Tibial artery (tissue), 4 donors: ENCODE data around the gene GSG1L2.

Source experiments
- DNase-seq, 2 donors: peaks; one replicate each; pipeline ENCODE4 v3.0.0-alpha.2; 2019
- H3K27ac ChIP-seq, 2 donors: fragments of 200-600 bp; sonication (generic) in 1 of 2; 1 replicate in 1 of 2; 2 replicates in 1 of 2; pipeline ENCODE4 v1.5.1; 2018 to 2019; ENCODE audit warnings: mild to moderate bottlenecking in 1 of 2
- H3K27me3 ChIP-seq, 2 donors: fragments of 200-600 bp; sonication (generic) in 1 of 2; one replicate each; pipeline versions ENCODE4 v1.5.1 to v1.6.0; 2016 to 2019
- H3K36me3 ChIP-seq, 3 donors: fragments of 200-600 bp; sonication (generic) in 2 of 3; one replicate each; pipeline ENCODE4 v1.5.1; 2016 to 2019; ENCODE audit warnings: mild to moderate bottlenecking in 2 of 3
- H3K4me1 ChIP-seq, 4 donors: fragments of 200-600 bp; sonication (generic) in 2 of 4; 1 replicate in 3 of 4; 2 replicates in 1 of 4; pipeline ENCODE4 v1.5.1; 2016 to 2019
- H3K4me3 ChIP-seq, 2 donors: fragments of 200-600 bp; sonication (generic) in 1 of 2; 1 replicate in 1 of 2; 2 replicates in 1 of 2; pipeline ENCODE4 v1.5.1; 2018 to 2019; ENCODE audit warnings: mild to moderate bottlenecking in 2 of 2
- H3K9me3 ChIP-seq, 3 donors: fragments of 200-600 bp; sonication (generic) in 1 of 3; one replicate each; pipeline ENCODE4 v1.5.1; 2016 to 2019
- intact Hi-C: fragments of 100-400 bp; cut with DNase I; formaldehyde crosslinking; loops from one replicate; pipeline ENCODE4 v1.15.0; 2023; ENCODE audit warnings: low total_unique reads
- TF ChIP-seq, protein P1 (sequence below), 2 experiments: fragments of 200-600 bp in 1 of 2; fragments of 450-650 bp in 1 of 2; IDR thresholded peaks; one replicate each; pipeline ENCODE4 v1.5.1; 2017 to 2019; ENCODE audit warnings: antibody characterized with exemption in 2 of 2, mild to moderate bottlenecking in 1 of 2, moderate library complexity in 1 of 2

The GSG1L2 gene

DNA sequence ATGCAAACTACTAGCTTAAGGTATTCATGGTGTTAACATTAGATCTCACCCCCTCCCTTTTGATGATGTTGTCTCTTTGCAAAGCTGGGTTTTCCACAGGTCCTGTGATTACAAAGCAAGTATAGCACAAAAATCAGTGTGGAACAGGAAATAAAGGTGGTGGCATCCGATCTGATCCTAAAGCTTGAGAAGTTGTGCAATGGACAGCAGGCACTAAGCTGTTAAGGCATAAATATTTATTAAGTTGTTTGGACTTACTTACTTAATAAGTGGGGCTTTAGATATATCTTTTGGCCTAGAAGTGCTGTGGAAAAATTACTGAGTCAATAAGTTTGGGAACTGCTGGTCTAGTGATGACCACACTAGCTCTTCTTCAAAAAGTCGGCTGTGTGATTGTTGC, 8.8 kb upstream of the GSG1L2 start:
- intact Hi-C loops = no loop called here
- Histone ChIP-seq H3K27ac (no peak overlapping the region), H3K4me3 (no peak overlapping the region), H3K9me3 (no peaks in the 10 kb centered on the region), H3K36me3 (no peaks in the 10 kb centered on the region), H3K27me3 (peaks cover 0 to 3% of the 10 kb centered on the region in 2 donors), H3K4me1 (no peaks in the 10 kb centered on the region)
- TF ChIP-seq, protein P1, sequence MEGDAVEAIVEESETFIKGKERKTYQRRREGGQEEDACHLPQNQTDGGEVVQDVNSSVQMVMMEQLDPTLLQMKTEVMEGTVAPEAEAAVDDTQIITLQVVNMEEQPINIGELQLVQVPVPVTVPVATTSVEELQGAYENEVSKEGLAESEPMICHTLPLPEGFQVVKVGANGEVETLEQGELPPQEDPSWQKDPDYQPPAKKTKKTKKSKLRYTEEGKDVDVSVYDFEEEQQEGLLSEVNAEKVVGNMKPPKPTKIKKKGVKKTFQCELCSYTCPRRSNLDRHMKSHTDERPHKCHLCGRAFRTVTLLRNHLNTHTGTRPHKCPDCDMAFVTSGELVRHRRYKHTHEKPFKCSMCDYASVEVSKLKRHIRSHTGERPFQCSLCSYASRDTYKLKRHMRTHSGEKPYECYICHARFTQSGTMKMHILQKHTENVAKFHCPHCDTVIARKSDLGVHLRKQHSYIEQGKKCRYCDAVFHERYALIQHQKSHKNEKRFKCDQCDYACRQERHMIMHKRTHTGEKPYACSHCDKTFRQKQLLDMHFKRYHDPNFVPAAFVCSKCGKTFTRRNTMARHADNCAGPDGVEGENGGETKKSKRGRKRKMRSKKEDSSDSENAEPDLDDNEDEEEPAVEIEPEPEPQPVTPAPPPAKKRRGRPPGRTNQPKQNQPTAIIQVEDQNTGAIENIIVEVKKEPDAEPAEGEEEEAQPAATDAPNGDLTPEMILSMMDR (IDR thresholded peaks at IDR 0.05) = no peak
- DNase-seq = no peak

DNA sequence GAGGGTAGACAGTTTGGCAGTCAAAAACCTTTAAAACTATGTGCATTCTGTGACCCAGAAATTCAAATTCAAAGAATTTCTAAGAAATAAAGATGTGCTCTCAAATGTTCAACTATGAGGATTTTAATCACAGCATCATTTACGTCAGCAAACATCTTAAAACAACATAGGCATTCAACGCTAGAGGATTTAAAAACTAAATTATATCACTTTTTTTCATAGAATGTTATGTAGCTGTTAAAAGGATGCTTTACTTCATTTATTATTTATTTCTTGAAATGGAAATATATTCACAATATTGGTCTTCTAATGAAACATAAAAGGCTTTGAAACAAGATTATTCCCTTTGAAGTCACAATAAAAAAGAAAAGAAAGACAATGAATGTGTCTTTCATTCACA, 7.5 kb upstream of the GSG1L2 start:
- intact Hi-C loops = no loop called here
- H3K9me3 ChIP-seq = no peaks in the 10 kb centered on the region
- no peaks in the 10 kb centered on the region for H3K4me1 ChIP-seq
- no peak overlapping the region for H3K4me3 ChIP-seq
- peaks cover 0 to 11% of the 10 kb centered on the region in 2 donors for H3K27me3 ChIP-seq
- TF ChIP-seq, protein P1 (IDR thresholded peaks at IDR 0.05) = no peak
- H3K36me3 ChIP-seq = no peaks in the 10 kb centered on the region
- no peak overlapping the region for H3K27ac ChIP-seq
- no peak for DNase-seq

DNA sequence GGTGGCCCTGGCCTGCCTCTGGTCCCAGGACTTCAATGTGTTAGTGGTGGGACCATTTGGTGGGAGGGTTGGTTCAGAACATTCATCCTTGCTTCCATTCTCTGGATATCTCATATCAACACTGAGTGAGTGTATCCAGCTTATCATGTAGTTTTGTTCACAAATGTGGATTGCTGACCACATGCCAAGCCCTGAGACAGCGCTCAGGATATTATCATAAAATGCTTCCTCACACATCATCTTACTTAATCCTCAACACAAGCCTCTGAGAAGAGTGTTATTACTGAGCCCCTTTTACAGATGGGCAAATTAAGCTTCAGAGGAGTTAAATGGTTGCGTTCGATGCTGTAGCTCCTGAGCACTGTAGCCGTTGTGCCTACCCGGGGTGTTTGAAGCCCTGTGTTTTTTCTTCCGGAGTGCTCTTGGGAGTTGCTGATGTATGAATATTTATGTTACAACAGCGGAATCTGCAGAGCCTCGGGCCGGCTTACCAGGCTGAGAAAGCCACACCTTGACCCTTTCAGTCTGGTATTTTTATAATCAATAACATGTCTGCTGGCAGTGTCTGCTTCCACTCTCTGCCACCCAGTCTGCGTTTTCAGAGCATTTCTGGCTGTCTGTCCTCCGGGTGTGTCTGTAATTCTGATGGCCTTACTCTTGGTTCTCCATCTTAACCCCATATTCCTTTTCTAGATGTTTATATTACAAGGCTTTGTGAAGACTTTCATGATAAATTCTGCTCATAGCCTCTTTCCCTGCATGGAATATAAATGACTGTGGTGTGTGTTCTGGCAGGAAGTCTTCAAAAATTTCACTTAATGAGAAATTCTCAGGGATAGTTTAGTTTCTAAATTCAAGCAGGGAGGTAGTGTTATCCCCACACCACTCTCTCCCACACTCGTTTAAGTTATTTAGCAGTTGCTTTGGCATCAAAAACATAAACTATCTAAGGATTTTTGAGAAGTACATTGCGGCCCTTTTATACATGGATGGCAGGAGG, 6.7 kb upstream of the GSG1L2 start:
- Histone ChIP-seq H3K27ac (no peak overlapping the region), H3K27me3 (peaks cover 0 to 11% of the 10 kb centered on the region in 2 donors), H3K36me3 (no peaks in the 10 kb centered on the region), H3K9me3 (no peaks in the 10 kb centered on the region), H3K4me1 (no peaks in the 10 kb centered on the region), H3K4me3 (no peak overlapping the region)
- TF ChIP-seq, protein P1 (IDR thresholded peaks at IDR 0.05) = no peak
- intact Hi-C loops = no loop called here
- DNase-seq = no peak

DNA sequence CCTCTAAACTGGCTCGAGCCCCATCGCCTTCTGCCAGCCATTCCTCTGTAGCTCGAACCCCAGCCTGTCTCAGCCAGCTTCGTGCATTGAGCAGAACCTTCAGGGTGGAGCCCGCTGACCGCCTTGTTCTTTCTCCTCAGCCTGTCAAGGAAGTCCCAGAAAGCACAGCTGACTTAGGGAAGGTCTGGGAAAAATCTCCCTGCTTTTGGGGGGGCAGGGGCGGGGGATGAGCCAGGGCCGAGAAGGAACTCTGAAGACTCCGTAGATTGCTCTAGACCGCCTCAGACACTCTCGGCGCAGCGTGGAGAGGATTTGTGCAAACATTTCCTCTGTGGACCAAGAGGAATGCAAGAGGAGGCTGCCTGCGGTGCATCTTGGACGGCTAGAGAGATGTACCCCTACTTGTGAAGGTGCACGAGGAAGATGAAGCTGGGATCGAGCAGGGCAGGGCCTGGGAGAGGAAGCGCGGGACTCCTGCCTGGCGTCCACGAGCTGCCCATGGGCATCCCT, 3.8 kb upstream of the GSG1L2 start, which contains the start of gene GLP2R:
GLP2R (plus strand) TSS at position 284 of the 510 bp plus-strand sequence; CDS start at position 424, 140 bp downstream.
- intact Hi-C loops = no loop called here
- Histone ChIP-seq H3K27ac (no peak within 1 kb of the TSS), H3K4me1 (no peaks in the 10 kb centered on the region), H3K27me3 (peaks cover 0 to 13% of the 10 kb centered on the region in 2 donors), H3K36me3 (no peaks in the 10 kb centered on the region), H3K9me3 (no peaks in the 10 kb centered on the region), H3K4me3 (no peak within 1 kb of the TSS)
- TF ChIP-seq, protein P1 (IDR thresholded peaks at IDR 0.05) = no peak
- no peak for DNase-seq

DNA sequence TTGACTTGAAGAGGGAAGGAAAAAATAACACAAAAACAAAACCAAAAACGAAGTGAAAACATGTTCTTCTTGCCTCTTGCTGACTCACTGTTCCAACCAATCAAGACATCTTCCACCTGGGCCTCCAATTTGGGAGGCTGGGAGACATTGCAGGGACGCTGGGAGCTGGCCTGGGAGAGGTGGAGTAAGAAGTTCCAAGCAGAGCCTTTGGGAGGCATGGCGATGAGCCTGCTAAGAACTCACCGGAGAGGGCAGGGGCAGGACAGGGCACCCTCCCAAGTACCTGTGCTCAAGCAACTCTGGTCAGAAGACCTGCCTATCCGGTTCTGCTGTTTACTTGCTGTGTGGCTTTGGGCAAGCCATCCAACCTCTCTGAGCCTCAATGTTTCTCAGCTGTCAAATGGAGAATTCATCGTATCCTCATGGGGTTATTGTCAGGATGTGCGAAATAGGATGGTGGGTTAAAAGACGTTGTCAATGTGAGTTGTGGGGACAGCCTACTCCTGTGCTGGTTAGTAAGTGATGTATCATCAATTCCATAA, 3.0 kb upstream of the GSG1L2 start:
- Histone ChIP-seq H3K9me3 (no peaks in the 10 kb centered on the region), H3K27me3 (peaks cover 0 to 13% of the 10 kb centered on the region in 2 donors), H3K27ac (no peak overlapping the region), H3K4me1 (no peaks in the 10 kb centered on the region), H3K36me3 (no peaks in the 10 kb centered on the region), H3K4me3 (no peak overlapping the region)
- no peak for DNase-seq
- TF ChIP-seq, protein P1 (IDR thresholded peaks at IDR 0.05) = no peak
- intact Hi-C loops = no loop called here
